Gastrocnemius medialis (tissue), 4 donors: ENCODE data around the gene TRIO. TPM values are rescaled to one million over a fixed set of nuclear protein-coding genes. Genes with fewer than 3 reads are reported as not detected.

Experiments
- ATAC-seq, 2 donors: fragments of 150-250 bp; one replicate each; pipeline ENCODE4 v1.9.1; 2016
- DNase-seq, 2 donors: peaks; one replicate each; pipeline ENCODE4 v3.0.0-alpha.2; 2019
- H3K27ac ChIP-seq, 4 donors: fragments of 200-600 bp; sonication (generic); 1 replicate in 1 of 4; 2 replicates in 3 of 4; pipeline ENCODE4 v1.5.1; 2016 to 2018; ENCODE audit warnings: mild to moderate bottlenecking in 2 of 4, moderate library complexity in 1 of 4
- H3K27me3 ChIP-seq, 3 donors: fragments of 200-600 bp; sonication (generic) in 2 of 3; 1 replicate in 1 of 3; 2 replicates in 2 of 3; pipeline versions ENCODE4 v1.5.1 to v1.6.0; 2016 to 2019; ENCODE audit warnings: mild to moderate bottlenecking in 1 of 3, moderate library complexity in 1 of 3
- H3K36me3 ChIP-seq, 2 donors: fragments of 200-600 bp; sonication (generic) in 1 of 2; one replicate each; pipeline ENCODE4 v1.5.1; 2017 to 2018
- H3K4me1 ChIP-seq, 2 donors: fragments of 200-600 bp; sonication (generic) in 1 of 2; one replicate each; pipeline ENCODE4 v1.5.1; 2016 to 2017; ENCODE audit warnings: mild to moderate bottlenecking in 2 of 2
- H3K4me3 ChIP-seq, 4 donors: fragments of 200-600 bp; sonication (generic) in 3 of 4; 1 replicate in 1 of 4; 2 replicates in 3 of 4; pipeline ENCODE4 v1.5.1; 2016 to 2019; ENCODE audit warnings: mild to moderate bottlenecking in 2 of 4
- H3K9me3 ChIP-seq, 3 donors: fragments of 200-600 bp; sonication (generic) in 2 of 3; 1 replicate in 1 of 3; 2 replicates in 2 of 3; pipeline ENCODE4 v1.5.1; 2016 to 2019
- CTCF ChIP-seq, 5 experiments: fragments of 450-650 bp in 3 of 5; fragments of 200-600 bp in 2 of 5; sonication (generic) in 2 of 5; IDR thresholded peaks in 4 of 5; conservative IDR thresholded peaks in 1 of 5; 1 replicate in 4 of 5; 2 replicates in 1 of 5; pipeline ENCODE4 v1.5.1; 2016 to 2019; ENCODE audit warnings: antibody characterized with exemption in 5 of 5, mild to moderate bottlenecking in 3 of 5, moderate library complexity in 3 of 5
- POLR2A ChIP-seq, 2 donors: fragments of 450-650 bp; IDR thresholded peaks; one replicate each; pipeline ENCODE4 v1.6.1; 2017; ENCODE audit warnings: antibody characterized with exemption in 2 of 2, mild to moderate bottlenecking in 2 of 2, moderate library complexity in 2 of 2
- in situ Hi-C, 4 donors: fragments of 200-750 bp; cut with MboI; loops; one replicate each; pipeline versions ENCODE4 v1.15.0 to v1.8.0; 2017; ENCODE audit warnings: low sequenced_read_pairs in 4 of 4
- intact Hi-C: fragments of 100-400 bp; cut with DNase I; formaldehyde crosslinking; loops from one replicate; pipeline ENCODE4 v1.15.1; 2023; ENCODE audit warnings: low total_unique reads
- total RNA-seq, 4 donors: library from RNA; depleted of rRNA; stranded (reverse); fragments of >200 nt; gene quantifications; one replicate each; pipeline versions ENCODE4 v1.1.0 to v1.2.3, GENCODE V29; 2016

Gene TRIO
- total RNA-seq, 4 donors from 2014 or later, result 31.5 to 57.5 (median 50.4) TPM

GRCh38 chr5:14359069-14360043, 216.2 kb downstream of the TRIO start:
- ATAC-seq, result no peak
- Histone ChIP-seq H3K4me1 (no peaks in the 10 kb centered on the region), H3K36me3 (peaks cover 0 to 39% of the 10 kb centered on the region in 2 donors), H3K27me3 (no peaks in the 10 kb centered on the region), H3K27ac (no peak overlapping the region), H3K9me3 (no peaks in the 10 kb centered on the region), H3K4me3 (no peak overlapping the region)
- DNase-seq, result no peak
- intact Hi-C loops, result no loop called here
- in situ Hi-C loops, result loop anchor here (10.0 to 25.0 kb wide), 5 partner anchors 278 to 653 kb away; no protein-coding TSS in a partner anchor
- TF ChIP-seq POLR2A (IDR thresholded peaks at IDR 0.05) (no peak), CTCF (IDR thresholded peaks at IDR 0.05 in 4 of 5, conservative IDR thresholded peaks at IDR 0.05 in 1 of 5) (no peak)

GRCh38 chr5:14362491-14362890, 219.3 kb downstream of the TRIO start:
- Histone ChIP-seq H3K27me3 (no peaks in the 10 kb centered on the region), H3K4me1 (no peaks in the 10 kb centered on the region), H3K36me3 (peaks cover 0 to 70% of the 10 kb centered on the region in 2 donors), H3K9me3 (no peaks in the 10 kb centered on the region), H3K27ac (no peak overlapping the region), H3K4me3 (no peak overlapping the region)
- no peak for TF ChIP-seq POLR2A (IDR thresholded peaks at IDR 0.05)
- no peak for TF ChIP-seq CTCF (IDR thresholded peaks at IDR 0.05 in 4 of 5, conservative IDR thresholded peaks at IDR 0.05 in 1 of 5)
- intact Hi-C loops, result no loop called here
- in situ Hi-C loops, result loop anchor here (10.0 to 25.0 kb wide), 4 partner anchors 275 to 650 kb away; no protein-coding TSS in a partner anchor
- ATAC-seq (no peak), DNase-seq (no peak)

GRCh38 chr5:14364096-14364495, 221.0 kb downstream of the TRIO start:
- in situ Hi-C loops (loop anchor here (10.0 to 25.0 kb wide), 4 partner anchors 273 to 648 kb away; no protein-coding TSS in a partner anchor), intact Hi-C loops (loop anchor here (2.0 kb wide), 1 partner anchor 375 kb away; no protein-coding TSS in a partner anchor)
- Histone ChIP-seq H3K36me3 (peaks cover 0 to 84% of the 10 kb centered on the region in 2 donors), H3K4me1 (no peaks in the 10 kb centered on the region), H3K27me3 (no peaks in the 10 kb centered on the region), H3K27ac (no peak overlapping the region), H3K9me3 (no peaks in the 10 kb centered on the region), H3K4me3 (no peak overlapping the region)
- TF ChIP-seq POLR2A (IDR thresholded peaks at IDR 0.05) (no peak), CTCF (IDR thresholded peaks at IDR 0.05 in 4 of 5, conservative IDR thresholded peaks at IDR 0.05 in 1 of 5) (no peak)
- DNase-seq (no peak), ATAC-seq (no peak)

GRCh38 chr5:14364576-14365472, 221.7 kb downstream of the TRIO start:
- no peak overlapping the region for H3K4me3 ChIP-seq
- peaks cover 0 to 84% of the 10 kb centered on the region in 2 donors for H3K36me3 ChIP-seq
- H3K27ac ChIP-seq, result no peak overlapping the region
- TF ChIP-seq POLR2A (IDR thresholded peaks at IDR 0.05) (no peak), CTCF (IDR thresholded peaks at IDR 0.05 in 4 of 5, conservative IDR thresholded peaks at IDR 0.05 in 1 of 5) (peak; percentile 15 to 61 (median 49))
- in situ Hi-C loops, result loop anchor here (10.0 to 25.0 kb wide), 4 partner anchors 272 to 647 kb away; no protein-coding TSS in a partner anchor
- H3K9me3 ChIP-seq, result no peaks in the 10 kb centered on the region
- H3K27me3 ChIP-seq, result no peaks in the 10 kb centered on the region
- ATAC-seq (no peak), DNase-seq (no peak)
- intact Hi-C loops, result loop anchor here (2.0 kb wide), 1 partner anchor 376 kb away; no protein-coding TSS in a partner anchor
- H3K4me1 ChIP-seq, result no peaks in the 10 kb centered on the region
